Mesenteric fat pad (tissue), 1 donor: ENCODE measurements around the gene ATP13A5. TPM values are rescaled to one million over a fixed set of nuclear protein-coding genes. Genes with fewer than 3 reads are reported as not detected.

ENCODE experiments used
- total RNA-seq: library from RNA; stranded (reverse); fragmentation: NEBNext Ultra II Directional; extraction: Animal tissue kit (Norgen Biotek cat#: 25700); gene quantifications from one replicate; pipeline ENCODE4 v1.2.1, GENCODE V29; 2021
- donor health status: DM: yes; HTN: yes; CAD: no.

The ATP13A5 gene
- total RNA-seq, 1 donor from 2014 or later = not detected

Other genes with a start within 250 kb of the ATP13A5 start
- 1.2 TPM for gene PLAAT1, start 137.5 kb downstream of the ATP13A5 start, total RNA-seq
- not detected for gene ATP13A4, start 176.1 kb upstream of the ATP13A5 start, total RNA-seq
- gene OPA1, start 214.5 kb upstream of the ATP13A5 start, total RNA-seq = 69.3 TPM